GM18873 (cell line): ENCODE results near the gene REG4.
"Not testable (repeated sequence)": the region's sequence is repeated elsewhere in the genome, so short reads cannot be mapped to it uniquely, and the experiment has no call there.

Source experiments
- ATAC-seq: cut with Tn5 transposase; IDR thresholded peaks from one replicate; pipeline ENCODE4 v1.9.1; 2021; ENCODE audit warnings: mild to moderate bottlenecking, moderate library complexity, moderate number of reproducible peaks; ENCODE audit not compliant: unreplicated experiment, low FRiP score

Gene REG4

DNA sequence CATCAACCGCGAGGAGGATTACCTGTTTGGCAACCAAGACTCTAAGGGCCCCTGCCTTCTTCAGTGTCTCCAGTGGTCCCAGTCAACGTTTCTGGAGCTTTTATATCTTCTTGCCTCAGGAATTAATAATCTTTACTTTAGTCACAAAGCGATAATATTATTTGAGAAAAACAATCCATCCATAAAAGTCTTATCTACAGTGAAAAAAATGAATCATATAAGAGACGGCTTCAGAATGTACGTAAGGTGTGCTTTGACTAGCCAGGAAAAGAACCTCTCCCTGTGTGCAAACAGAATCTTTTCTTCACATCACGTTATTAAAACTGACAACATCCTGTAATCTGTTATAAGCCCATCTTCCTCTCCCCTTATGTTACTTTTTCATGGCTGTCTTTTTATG lies at the start of gene REG4:
TSS of gene REG4 (minus strand) at position 74 of the 400 bp plus-strand sequence. CDS start 2,691 bp downstream, outside the sequence.
- ATAC-seq = no peak

DNA sequence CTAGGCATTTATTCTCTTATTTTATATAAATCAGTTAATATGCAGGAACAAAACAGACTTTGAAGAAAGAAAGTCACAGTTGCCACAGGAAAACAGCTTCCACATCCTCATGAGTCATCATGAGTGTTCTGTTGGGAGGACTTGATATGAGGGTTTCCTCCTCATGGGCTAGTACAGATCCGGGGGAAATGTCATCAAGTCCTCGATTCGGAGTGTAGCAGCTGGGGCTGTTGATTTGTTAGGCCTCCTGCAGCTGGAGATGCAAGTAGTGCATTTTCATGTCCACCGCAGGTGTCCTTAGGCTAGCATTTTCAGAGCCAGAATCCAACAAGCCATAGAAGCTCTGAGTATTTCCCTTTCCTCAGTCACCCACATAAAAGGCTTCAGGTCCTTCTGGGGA lies 48.4 kb upstream of the REG4 start:
- no peak for ATAC-seq

DNA sequence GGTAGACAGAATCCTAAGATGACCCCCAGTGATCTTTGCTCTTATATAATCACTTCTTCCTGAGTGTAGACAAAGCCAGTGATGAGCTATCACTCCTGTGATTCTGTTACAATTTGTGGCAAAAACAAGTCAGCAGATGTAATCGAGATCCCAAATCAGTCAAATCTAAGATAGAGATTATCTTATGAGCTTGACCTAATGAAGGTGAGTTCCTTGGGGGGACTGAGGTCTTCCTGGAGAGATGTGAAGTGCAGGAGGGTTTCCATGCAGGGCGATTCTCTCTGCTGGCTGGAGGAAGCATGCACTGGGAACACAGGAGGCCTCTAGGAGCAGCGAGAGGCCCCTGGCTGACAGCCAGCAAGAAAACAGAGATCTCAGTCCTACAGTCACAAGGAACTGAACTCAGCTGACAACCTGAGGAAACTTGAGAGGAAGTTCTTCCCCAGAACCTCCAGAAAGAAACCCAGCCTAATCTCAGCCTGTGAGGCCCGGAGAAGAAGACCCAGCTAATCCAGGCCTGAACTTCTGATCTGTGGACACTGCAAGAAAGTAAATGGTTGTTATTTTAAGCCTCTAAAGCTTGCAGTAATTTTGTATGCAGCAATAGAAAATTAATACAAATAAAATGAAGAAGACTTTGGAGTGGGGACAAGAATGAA lies 47.4 kb upstream of the REG4 start:
- ATAC-seq = not testable (repeated sequence)

DNA sequence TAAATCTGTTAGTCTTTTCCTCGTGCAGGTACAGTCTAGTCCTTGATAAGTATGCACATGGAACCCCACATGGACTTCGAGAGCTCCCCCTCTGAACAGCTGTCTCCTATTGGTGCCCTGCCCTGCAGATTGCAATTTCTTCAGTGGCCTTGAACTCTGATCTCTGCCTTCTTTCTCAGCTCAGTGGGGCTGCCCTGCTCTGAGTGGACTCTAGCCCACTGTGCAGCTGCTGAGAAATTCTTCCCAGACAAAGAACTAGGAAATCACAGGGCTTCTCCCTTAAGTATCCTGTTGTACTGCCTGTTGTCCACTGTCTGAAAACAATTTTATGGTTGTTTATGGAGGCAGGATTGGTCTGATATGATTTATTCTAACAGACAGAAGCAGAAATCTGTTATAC lies 46.9 kb upstream of the REG4 start:
- ATAC-seq = no peak

DNA sequence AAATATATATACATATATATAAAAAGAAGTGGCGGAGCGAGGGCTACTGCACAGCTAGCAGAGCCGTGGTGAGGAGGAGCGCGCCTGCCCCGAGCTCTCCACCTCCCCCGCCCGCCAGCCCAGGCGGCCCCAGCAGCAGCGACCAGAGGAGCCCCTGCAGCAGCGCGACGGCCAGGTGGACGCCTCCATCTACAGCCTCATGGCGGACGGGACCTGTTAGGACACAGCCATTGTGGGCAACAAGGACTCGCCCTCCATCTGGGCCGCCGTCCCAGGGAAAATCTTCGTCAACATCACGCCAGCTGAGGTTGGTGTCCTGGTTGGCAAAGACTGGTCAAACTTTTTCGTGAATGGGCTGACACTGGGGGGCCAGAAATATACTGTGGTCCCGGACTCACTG lies 41.9 kb upstream of the REG4 start:
- no peak for ATAC-seq

DNA sequence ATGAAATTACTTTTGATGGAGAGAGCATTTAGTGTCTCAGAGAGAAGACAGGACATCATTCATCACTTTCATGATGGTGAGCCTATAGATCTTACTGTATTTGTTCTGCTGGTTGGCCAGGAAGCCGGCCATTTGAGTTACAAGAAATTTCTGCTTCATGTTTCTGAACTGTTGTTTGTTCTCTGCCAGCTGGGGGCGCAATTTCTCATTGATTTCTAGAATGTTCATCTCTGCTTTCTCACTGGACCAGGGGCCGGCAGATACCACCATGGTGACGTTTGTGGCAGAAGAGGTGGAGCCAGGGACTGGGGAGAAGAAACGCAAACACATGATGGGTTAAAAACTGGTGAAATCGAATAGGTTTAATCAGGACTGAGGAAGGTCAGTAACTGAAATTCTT lies 32.9 kb upstream of the REG4 start:
- ATAC-seq = not testable (repeated sequence)

DNA sequence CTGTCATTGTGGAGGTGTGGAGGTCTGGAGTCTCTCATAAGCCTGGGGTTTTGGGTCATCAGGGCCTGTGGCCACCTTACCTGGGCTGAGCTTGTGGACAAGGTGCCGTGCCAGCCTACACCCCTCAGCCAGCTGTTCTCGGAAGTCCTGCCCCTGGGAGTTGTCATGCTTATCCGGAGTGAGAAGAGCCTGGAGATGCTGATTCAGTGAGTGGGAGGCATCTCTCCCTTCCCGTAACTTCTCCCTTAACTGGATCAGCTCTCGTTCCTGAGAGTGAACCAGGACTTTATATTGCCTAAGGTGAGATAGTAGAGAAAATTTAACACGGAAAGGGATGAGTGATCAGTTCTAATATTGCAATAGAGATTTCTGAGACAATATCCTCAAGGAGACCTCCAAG lies 30.0 kb upstream of the REG4 start:
- ATAC-seq = no peak

DNA sequence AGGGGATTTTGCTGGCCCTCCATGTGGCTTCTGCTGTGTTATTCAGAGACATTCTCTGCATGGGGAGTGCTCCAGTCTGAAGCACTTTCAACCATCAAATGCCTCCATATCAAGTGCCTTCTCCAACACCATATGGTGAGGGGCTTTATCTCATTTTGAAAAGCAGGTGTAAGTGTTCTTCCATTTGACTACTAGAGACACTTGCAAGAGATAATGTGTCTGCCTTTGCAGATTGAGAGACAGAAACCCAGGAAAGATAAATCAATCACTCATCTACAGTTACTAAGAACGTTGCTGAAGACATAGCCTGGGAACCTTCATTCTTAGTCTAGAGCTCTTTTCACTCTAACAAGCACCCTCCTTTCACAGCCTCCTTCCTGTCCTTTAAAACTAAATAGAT lies 29.5 kb upstream of the REG4 start:
- ATAC-seq = no peak

DNA sequence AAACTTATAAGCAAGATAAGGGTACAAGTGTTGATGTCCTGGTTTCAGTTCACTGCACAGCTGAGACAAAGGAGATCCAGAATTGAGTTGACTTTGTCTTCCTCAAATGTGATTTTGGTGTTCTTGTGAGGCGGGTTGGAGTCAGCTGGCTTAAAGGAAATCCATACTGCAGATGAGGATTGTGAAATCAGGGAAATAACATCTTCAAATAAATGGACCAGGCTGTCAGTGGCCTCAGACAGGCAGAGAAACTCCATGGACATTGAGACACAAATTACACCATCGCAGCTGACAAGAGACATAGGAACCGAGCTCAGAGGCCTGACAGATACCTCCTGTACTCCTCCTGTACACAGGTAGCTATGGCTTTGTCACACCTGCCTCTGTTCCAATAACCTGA lies 27.0 kb upstream of the REG4 start:
- no peak for ATAC-seq

DNA sequence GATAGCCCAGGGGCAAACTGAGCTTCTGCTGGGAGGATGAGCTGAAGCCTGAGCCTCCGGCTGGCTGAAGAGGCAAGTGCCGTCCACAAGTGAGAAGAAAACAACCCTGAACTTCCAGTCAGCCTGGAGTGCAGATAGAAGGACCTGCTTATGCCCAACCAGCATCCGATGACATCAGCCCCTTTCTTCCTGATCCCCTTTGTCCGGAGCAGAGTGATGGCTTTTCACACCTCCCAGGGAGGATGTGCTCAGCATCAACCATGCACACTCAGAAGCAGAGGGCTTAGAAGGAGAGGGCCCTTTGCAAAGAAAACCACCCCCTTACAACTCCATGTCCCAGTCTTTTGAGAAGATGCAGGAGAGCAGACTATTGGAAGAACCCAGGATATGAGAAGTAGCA lies 23.7 kb upstream of the REG4 start:
- no peak for ATAC-seq

DNA sequence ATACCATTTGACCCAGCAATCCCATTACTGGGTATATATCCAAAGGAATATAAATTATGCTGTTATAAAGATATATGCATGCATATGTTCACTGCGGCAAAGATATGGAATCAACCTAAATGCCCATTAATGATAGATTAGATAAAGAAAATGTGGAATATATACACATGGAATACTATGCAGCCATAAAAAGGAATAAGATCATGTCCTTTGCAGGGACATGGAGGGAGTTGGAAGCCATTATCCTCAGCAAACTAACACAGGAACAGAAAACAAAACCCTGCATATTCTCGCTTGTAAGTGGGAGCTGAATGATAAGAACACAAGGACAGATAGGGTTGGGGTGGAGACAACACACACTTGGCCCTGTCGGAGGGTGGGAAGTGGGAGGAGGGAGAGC lies 19.8 kb upstream of the REG4 start:
- no peak for ATAC-seq

DNA sequence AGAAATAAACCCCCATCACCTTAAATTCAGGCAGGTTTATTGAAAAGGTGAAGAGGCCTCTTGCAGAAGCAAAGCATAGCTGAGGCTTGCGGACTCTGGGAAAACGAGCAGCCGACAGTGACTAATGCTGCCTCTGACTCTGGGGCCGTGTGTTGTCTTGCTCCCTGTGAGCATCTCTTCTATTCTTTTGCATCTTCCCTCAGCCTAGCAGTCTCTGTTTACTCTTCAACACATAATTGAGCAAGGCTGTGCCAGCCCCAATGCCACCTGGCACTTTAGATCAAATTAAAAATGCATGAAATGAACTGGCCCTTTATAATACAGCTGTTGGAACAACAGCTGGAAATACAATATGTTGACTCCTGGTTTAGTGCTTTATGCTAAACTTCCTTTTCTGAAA lies 18.4 kb upstream of the REG4 start:
- no peak for ATAC-seq

DNA sequence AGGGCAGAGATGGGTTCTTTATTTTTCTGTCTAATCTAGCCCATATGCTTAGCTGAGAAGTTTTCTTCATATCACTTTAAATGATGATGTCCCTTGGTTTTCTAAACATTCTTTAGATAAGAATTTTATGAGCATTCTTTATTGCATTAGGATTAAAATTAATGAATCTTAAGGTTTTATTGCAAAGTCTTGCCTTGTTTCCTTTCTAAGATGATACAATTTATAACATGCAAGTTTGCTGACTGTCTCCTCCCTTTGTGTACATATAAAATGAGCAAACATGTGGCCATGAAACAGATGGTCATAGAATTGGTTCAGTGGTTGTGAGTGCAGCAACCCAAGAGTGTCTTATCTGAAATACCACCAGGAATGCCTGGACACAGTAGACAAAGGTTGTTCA lies 17.7 kb upstream of the REG4 start:
- not testable (repeated sequence) for ATAC-seq

DNA sequence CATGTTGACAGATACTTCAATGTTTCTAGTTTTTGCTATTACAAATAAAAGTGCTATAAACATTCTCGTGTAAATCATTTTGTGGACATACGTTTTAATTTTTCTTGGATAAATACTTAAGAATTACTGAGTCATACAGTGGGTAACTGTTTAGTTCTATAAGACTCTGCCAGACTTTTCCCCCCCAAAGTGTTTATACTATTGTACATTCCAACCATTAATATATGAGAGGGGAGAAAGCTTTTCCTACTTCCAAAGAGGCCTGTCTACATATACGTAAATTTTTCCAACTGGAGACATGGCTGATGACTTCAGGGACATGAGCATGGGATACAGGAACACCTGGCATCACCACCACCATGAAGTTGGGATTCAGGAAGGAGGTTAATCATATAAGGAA lies 17.0 kb upstream of the REG4 start:
- no peak for ATAC-seq

DNA sequence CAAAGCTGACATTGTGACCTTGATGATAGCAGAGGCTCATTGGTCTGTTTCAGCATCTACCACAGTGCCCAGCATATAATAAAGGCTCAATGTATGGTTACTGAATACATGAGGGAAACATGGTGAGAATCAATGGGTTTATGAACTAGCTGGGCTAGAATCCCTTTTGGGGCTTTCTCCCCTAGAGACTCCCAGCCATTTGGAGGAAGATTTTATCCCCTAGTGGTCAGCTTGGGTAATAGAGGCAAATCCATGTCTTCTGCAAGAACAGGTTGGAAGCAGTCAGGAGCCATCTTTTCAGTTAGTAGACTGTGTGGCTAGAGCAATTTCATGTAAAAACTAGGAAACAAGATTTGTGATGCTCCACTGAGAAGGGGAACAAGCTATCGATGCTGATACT lies 15.8 kb upstream of the REG4 start:
- no peak for ATAC-seq

DNA sequence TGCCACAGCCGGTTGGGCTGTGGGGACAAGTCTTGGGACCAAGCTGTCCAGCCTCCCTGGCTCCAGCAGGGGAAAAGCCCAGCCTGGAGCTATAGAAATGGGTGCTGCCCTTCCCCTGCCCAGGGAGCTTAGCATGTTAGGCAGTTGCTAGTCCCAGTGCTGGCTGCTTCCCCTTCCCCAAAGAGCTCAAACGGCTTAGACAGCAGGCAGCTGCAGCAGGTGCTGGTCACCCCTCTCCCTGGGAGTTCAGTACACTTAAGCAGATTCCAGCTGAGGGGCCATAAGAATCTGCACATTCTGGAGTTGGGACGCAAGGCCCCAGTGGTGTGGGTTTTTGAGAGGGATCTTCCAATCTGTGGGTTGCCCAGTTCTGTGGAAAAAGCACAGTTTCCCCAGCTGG lies 11.1 kb upstream of the REG4 start:
- ATAC-seq = no peak

DNA sequence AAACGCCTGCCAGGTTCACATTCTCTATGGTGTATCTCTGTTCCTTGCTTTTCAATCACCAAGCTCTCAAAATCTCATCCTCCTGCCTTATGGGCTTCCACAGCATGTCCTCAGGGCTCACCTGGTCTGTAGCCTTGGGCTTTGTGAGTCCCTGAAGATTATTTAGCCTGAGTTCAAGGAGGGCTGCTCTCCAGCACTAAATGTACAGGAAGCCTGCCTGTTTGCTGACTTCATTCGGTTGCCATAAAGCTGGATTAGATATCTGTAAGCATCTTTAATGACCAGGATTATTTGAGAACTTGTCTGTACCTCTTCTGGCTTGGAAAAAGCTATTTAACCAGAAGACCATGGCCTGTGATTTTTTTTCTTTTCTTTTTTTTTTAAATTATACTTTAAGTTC lies 6.9 kb upstream of the REG4 start:
- no peak for ATAC-seq

DNA sequence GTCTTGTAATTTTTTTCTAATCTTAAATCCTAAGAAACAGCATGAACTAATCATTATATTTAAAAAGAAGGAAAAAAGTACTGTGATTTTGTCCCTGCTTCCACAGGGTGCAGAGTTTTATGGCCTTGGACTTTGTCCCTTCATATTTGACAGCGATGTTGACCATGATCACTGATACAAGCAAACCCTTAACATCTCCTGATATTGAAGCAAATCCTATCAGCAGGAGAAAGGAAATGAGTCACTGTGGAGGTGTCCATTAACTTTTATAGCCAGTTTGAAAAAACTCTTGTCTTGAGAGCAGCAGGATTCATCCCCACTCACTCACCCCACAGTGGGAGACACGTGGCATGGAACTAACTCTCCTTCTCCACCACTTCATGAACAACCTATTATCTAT lies 5.1 kb upstream of the REG4 start:
- no peak for ATAC-seq

DNA sequence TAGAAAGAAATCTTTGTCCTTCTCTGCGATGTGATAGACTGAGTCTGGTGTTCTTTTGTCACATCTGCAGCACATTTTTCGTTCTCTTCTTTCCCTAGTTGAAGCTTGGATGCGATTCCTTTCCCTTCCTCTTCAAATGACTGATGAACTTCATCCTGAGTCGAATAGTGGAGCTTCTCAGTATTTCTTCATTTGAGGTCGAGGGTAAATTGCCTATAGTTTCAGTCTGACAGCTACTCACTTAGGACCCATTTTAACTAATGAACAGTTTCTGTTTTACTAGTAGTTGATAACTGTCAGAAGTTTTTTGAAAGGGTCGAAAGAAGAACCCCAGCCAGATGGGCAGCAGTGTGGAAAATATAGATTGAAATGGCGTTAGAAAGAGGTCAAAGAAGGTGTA lies 4.7 kb upstream of the REG4 start:
- ATAC-seq = no peak

DNA sequence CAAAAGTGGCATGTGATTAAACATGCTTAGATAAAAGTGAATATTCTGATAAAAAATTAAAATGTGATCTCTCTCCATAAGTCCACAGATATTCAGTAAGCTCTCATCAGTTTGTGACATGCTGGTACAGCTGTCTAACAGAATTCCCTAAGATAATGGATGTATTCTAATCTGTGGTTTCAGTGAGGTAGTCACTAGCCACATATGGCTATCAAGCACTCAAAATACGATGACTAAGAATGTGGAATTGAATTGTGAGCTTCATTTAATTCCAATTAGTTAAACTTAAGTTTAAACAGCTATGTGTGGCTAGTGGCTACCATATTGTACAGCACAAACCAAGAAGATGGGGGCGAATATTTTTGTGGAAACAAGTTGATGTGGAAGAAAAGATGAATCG lies 4.1 kb upstream of the REG4 start:
- no peak for ATAC-seq

DNA sequence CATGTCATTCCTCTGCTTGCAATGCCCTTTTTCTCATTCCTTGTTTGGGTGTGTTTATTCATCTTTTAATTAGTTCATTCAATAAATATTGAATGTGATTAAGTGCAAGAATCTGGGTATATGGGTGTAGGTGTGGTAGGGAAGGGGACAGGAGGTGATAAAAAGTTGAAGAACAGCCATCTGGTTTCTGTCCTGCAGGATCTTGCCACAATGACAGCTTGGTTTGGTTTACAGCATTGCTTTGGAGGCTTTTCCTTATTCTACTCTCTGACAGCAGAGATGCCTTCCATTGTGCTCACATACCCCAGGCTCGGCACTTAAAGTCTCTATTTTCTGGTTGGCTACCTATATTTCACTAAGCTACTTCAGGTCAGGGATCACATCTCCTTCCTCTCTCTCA lies 3.0 kb upstream of the REG4 start:
- no peak for ATAC-seq

DNA sequence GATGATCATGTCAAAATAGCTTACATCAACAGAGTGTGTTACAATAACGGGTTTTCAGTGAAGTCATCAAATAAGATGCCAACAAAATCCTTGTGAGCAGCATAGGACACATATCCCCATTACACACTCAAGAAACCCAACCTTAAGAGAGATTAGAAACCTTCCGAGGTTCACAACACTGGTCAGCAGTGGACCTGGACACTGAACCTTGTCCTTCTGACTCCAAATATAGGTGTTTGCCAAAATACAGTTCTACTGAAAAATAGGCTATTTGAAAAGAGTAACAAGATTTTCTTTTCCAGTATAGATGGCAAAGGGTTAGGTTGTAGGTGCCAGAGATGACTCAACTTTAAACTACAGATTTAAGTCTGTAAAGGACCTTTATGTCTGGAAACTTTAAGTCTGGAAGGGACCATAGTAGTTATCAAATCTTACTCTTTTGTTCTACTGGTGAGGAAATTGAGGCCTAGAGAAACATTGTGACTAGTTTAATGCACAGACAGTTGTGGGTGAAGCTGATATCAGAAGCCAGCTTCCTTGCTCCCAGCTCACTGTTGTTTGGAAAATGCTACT lies 811 bp upstream of the REG4 start:
- ATAC-seq = no peak
